DMS53 treated with DMSO at 0.1 percent for 48 hours (cell line): ENCODE measurements around the gene CDKAL1.
A peak's percentile ranks its signal among the peaks of the same experiment; 100 is the strongest.

ENCODE experiments used
- DNase-seq: peaks from one replicate; lab custom pipeline; 2025; ENCODE audit not compliant: unreplicated experiment; lab: John Stamatoyannopoulos, UW

The CDKAL1 gene

GRCh38 chr6:20670750-20671149 lies 136.5 kb downstream of the CDKAL1 start:
- DNase-seq, result no peak

- DNase-seq, result no peak
Observed at GRCh38 chr6:20672038-20672437, 137.8 kb downstream of the CDKAL1 start.

- no peak for DNase-seq
Observed at GRCh38 chr6:20673458-20673857, 139.2 kb downstream of the CDKAL1 start.

GRCh38 chr6:20674664-20675063 lies 140.4 kb downstream of the CDKAL1 start:
- no peak for DNase-seq

GRCh38 chr6:20678831-20679352 lies 144.6 kb downstream of the CDKAL1 start:
- DNase-seq, result no peak

GRCh38 chr6:20680697-20681165 lies 146.5 kb downstream of the CDKAL1 start:
- no peak for DNase-seq

- DNase-seq, result peak; percentile 37
Observed at GRCh38 chr6:20681243-20681684, 147.0 kb downstream of the CDKAL1 start.

GRCh38 chr6:20684474-20684873 lies 150.2 kb downstream of the CDKAL1 start:
- DNase-seq, result no peak

GRCh38 chr6:20686142-20686541 lies 151.9 kb downstream of the CDKAL1 start:
- no peak for DNase-seq

GRCh38 chr6:20687494-20687893 lies 153.2 kb downstream of the CDKAL1 start:
- no peak for DNase-seq

- no peak for DNase-seq
Observed at GRCh38 chr6:20688710-20689500, 154.6 kb downstream of the CDKAL1 start.

GRCh38 chr6:20691185-20691584 lies 156.9 kb downstream of the CDKAL1 start:
- DNase-seq, result peak; percentile 41

- no peak for DNase-seq
Observed at GRCh38 chr6:20692023-20692422, 157.8 kb downstream of the CDKAL1 start.

GRCh38 chr6:20693466-20694063 lies 159.3 kb downstream of the CDKAL1 start:
- DNase-seq, result no peak

- no peak for DNase-seq
Observed at GRCh38 chr6:20696676-20697075, 162.4 kb downstream of the CDKAL1 start.

- DNase-seq, result no peak
Observed at GRCh38 chr6:20698675-20699074, 164.4 kb downstream of the CDKAL1 start.

GRCh38 chr6:20699402-20699801 lies 165.1 kb downstream of the CDKAL1 start:
- DNase-seq, result peak; percentile 69

- peak; percentile 41 for DNase-seq
Observed at GRCh38 chr6:20700375-20700774, 166.1 kb downstream of the CDKAL1 start.

GRCh38 chr6:20702366-20702765 lies 168.1 kb downstream of the CDKAL1 start:
- DNase-seq, result no peak

- no peak for DNase-seq
Observed at GRCh38 chr6:20703049-20703448, 168.8 kb downstream of the CDKAL1 start.

- DNase-seq, result no peak
Observed at GRCh38 chr6:20704325-20705025, 170.2 kb downstream of the CDKAL1 start.

- peak; percentile 44 for DNase-seq
Observed at GRCh38 chr6:20705741-20706140, 171.5 kb downstream of the CDKAL1 start.
